ENCODE results near the gene AFF4.
"Not testable (repeated sequence)": the region's sequence is repeated elsewhere in the genome, so short reads cannot be mapped to it uniquely, and the experiment has no call there.

The AFF4 gene, protein sequence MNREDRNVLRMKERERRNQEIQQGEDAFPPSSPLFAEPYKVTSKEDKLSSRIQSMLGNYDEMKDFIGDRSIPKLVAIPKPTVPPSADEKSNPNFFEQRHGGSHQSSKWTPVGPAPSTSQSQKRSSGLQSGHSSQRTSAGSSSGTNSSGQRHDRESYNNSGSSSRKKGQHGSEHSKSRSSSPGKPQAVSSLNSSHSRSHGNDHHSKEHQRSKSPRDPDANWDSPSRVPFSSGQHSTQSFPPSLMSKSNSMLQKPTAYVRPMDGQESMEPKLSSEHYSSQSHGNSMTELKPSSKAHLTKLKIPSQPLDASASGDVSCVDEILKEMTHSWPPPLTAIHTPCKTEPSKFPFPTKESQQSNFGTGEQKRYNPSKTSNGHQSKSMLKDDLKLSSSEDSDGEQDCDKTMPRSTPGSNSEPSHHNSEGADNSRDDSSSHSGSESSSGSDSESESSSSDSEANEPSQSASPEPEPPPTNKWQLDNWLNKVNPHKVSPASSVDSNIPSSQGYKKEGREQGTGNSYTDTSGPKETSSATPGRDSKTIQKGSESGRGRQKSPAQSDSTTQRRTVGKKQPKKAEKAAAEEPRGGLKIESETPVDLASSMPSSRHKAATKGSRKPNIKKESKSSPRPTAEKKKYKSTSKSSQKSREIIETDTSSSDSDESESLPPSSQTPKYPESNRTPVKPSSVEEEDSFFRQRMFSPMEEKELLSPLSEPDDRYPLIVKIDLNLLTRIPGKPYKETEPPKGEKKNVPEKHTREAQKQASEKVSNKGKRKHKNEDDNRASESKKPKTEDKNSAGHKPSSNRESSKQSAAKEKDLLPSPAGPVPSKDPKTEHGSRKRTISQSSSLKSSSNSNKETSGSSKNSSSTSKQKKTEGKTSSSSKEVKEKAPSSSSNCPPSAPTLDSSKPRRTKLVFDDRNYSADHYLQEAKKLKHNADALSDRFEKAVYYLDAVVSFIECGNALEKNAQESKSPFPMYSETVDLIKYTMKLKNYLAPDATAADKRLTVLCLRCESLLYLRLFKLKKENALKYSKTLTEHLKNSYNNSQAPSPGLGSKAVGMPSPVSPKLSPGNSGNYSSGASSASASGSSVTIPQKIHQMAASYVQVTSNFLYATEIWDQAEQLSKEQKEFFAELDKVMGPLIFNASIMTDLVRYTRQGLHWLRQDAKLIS

DNA sequence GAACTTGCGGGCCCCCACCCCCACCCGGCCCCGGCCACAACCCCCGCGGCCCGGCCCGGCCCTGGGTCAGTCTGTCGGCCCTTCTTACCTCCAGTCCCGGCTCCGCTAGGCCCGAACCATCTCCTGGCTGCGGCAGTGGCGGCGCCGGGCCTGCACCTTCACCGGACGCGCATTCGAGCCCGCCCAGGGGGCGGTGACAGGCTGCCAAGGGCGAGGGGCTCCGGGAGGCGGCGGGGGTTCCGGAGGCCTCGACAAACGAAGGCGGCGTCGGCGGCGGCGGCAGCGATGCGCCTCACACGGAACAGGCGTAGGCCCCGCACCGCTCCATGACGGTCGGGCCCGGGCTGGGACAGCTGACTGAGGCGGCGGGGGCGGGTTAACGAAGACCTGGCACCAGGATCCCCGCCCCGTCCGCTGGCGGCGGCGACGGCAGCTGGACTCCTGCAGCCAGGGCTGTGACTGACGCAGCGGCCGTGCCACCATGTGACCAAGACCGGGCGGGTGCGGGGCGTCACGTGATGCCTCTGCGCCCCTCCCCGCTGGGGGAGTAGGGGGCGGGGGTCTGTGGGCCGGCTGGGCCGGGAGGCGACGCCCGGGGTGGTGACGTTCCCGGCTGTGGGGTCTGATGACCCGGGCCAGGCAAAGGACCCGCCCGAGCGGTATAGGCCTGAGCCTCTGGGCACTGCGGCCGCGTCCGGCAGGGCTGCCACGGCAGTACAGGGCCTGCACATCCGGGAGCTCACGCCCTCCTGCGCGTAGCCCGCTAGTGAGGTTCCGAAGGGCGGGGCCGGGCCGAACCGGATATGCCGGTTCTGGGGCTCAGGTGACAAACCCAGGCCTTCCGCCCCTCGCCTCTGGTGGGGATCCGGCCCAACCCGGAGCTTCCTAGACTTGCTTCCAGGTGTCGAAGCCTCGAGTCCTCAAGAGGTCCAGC lies at the start of gene AFF4:
Gene AFF4 (minus strand): TSS at position 464 of the 934 bp plus-strand sequence. CDS start 26,445 bp downstream, outside the sequence.
- peak; percentile 98 for DNase-seq

DNA sequence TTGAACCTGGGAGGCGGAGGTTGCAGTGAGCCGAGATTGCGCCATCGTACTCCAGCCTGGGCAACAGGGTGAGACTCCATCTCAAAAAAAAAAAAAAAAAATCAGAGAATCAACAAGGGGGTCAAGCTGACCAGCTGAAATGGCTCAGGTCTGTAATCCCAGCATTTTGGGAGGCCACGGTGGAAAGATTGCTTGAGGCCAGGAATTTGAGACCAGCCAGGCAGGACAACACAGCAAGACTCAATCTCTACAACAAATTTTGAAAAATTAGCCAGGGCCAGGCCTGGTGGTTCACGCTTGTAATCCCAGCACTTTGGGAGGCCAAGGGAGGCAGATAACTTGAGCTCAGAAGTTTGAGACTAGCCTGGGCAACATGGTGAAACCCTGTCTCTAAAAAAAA lies 45.0 kb upstream of the AFF4 start:
- DNase-seq, result not testable (repeated sequence)

- DNase-seq, result no peak
Measured at GRCh38 chr5:133006653-133007052, 43.2 kb upstream of the AFF4 start.

- no peak for DNase-seq
Measured at GRCh38 chr5:132999246-132999645, 35.8 kb upstream of the AFF4 start.

GRCh38 chr5:132998556-132998955 lies 35.1 kb upstream of the AFF4 start:
- DNase-seq, result no peak

DNA sequence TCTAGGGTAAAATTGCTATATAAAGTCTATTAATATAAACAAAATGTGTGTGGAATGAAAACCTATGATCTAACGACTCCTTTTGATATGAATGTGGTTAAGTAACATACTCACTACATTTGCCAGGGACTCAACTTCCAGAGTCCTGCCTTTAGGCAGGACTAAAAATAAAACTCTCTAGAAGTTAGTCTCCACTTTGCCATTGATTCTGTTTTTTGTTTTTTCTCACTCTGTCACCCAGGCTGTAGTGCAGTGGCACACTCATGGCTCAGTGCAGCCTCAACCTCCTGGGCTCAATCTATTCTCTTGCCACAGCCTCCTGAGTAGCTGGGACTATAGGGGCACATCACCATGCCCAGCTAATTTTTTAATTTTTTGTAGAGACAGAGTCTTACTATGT lies 32.9 kb upstream of the AFF4 start:
- DNase-seq, result no peak

DNA sequence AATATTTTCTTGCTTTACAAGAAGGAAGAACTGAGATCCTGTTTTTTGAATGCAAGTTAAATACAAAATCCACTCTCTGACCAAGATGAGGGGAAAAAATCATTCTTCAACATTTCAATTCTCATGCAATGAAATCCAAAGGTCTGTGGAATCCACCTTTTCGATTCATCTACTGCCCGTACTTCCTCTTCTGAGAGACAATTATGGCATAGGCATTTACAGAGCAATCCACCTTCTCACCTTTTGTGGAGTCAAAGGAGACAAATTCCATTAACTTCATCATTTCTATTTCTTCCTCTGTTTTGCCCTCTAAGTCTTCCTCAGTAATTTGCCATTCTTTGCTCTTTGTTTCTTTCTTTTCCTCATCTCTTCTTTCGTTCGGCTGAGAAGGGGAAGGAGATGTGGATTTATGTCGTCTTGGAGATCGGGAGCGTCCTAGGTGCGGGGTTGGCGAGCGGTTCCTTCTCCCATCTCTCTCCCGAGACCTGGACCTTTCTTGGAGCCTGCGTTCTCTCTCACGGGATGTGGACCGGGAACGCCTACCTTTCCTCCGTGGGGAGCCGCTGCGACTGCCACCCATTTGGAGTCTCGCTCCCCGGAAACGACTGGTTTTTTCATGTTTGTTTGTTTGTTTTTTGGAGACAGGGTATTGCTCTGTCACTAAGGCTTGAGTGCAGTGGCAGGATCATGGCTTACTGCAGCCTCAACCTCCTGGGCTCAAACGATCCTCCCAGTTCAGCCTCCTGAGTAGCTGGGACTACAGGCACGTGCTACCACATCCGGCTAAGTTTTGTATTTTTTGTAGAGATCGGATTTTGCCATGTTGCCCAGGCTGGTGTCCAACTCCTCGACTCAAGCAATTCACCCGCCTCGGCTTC lies 24.3 kb upstream of the AFF4 start:
- no peak for DNase-seq

DNA sequence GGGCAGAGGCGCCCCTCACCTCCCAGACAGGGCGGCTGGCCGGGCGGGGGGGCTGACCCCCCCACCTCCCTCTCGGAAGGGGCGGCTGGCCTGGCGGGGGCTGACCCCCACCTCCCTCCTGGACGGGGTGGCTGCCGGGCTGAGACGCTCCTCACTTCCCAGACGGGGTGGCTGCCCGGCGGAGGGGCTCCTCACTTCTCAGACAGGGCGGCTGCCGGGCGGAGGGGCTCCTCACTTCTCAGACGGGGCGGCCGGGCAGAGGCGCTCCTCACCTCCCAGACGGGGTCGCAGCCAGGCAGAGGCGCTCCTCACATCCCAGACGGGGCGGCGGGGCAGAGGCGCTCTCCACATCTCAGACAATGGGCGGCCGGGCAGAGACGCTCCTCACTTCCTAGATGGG lies 19.5 kb upstream of the AFF4 start:
- not testable (repeated sequence) for DNase-seq

DNA sequence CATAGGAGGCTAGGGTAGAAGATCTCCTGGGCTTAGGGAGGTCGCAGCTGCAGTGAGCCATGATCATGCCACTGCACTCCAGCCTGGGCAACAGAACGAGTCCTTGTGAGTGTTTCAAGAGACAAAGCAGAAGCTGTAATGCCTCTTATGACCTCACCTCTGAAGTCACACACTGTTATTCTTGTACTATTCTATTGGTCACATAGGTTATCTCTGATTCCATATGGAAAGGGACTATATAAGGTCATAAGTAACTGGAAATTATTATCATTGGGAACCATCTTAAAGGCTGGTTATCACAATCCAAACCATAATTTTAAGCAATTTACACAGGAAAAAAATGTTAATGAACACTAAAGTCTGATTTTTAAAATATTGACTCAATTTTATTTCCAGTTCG lies 17.9 kb upstream of the AFF4 start:
- no peak for DNase-seq

GRCh38 chr5:132979976-132980375 lies 16.5 kb upstream of the AFF4 start:
- DNase-seq, result no peak

GRCh38 chr5:132979367-132979940 lies 16.0 kb upstream of the AFF4 start:
- DNase-seq, result no peak

DNA sequence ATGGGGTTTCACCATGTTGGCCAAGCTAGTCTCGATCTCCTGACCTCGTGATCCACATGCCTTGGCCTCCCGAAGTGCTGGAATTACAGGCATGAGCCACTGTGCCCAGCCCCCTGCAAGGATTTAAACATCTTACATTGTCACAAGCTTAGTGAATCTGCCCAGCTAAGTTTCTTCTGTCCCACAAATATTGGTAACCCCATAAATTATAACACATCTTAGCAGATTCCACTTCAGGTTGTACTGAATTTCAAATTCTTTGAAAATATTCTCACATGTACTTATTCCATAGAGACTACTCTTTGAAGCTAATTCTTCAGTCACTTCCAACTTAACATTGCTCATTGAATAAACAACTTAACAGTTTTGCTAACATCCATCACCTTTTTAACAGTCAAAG lies 13.4 kb upstream of the AFF4 start:
- DNase-seq, result no peak

DNA sequence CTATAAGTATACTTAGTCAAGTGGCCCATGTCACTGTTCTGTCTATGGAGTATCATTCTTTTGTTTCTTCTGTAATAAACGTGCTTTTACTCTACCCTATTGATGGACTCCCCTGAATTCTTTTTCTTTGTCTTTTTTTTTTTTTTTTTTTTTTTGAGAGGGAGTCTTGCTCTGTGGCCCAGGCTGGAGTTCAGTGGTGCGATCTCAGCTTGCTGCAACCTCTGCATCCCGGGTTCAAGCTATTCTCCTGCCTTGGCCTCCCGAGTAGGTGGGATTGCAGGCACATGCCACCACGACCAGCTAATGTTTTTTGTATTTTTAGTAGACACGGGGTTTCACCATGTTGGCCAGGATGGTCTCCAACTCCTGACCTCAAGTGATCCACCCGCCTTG lies 9.0 kb upstream of the AFF4 start:
- not testable (repeated sequence) for DNase-seq

DNA sequence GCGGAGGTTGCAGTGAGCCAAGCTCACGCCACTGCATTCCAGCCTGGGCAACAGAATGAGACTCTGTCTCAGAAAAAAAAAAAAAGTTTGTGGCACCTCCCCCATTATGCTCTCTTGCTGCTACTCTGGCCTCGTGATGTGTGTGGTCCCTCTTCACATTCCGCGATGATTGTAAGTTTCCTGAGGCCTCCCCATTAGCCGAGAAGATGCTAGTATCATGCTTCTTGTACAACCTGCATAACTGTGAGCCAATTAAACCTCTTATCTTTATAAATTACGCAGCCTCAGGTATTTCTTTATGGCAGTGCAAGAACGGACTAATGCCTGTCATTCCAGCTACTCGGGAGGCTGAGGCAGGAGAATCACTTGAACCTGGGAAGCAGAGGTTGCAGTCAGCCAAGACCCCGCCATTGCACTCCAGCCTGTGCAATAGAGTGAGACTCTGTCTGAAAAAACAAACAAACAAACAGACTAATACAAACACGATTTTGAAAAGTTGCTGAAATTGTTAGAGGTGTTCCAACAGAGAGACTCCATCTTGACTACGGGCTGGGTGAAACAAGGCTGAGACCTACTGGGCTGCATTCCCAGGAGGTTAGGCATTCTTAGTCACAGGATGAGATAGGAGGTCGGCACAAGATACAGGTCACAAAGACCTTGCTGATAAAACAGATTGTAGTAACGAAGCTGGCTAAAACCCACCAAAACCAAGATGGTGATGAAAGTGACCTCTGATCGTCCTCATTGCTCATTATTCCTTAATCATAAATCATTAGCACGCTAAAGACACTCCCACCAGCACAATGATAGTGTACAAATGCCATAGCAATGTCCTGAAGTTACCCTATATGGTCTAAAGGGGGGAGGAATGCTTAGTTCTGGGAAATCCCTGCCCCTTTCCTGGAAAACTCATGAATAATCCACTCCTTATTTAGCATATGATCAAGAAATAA lies 8.3 kb upstream of the AFF4 start:
- DNase-seq, result no peak

DNA sequence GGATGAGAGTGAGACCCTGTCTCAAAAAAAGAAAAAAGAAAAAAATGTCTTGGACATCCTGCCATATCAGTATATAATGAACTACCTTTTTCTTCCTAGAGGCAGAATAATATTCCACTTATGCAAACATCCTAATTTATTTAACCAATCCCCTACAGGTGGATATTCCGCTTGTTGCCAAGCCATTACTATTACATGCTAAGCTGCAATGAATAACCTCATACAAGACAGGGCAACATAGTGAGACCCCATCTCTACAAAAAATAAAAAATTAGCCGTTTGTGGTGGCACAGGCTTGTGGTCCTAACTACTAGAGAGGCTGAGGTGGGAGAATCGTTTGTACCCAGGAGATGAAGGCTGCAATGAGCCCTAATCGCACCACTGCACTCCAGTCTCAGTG lies 1.7 kb upstream of the AFF4 start:
- no peak for DNase-seq

- DNase-seq, result peak; percentile 70
Measured at GRCh38 chr5:132962429-132963021, 909 bp downstream of the AFF4 start.

GRCh38 chr5:132961887-132962286 lies 1.5 kb downstream of the AFF4 start:
- DNase-seq, result no peak

DNA sequence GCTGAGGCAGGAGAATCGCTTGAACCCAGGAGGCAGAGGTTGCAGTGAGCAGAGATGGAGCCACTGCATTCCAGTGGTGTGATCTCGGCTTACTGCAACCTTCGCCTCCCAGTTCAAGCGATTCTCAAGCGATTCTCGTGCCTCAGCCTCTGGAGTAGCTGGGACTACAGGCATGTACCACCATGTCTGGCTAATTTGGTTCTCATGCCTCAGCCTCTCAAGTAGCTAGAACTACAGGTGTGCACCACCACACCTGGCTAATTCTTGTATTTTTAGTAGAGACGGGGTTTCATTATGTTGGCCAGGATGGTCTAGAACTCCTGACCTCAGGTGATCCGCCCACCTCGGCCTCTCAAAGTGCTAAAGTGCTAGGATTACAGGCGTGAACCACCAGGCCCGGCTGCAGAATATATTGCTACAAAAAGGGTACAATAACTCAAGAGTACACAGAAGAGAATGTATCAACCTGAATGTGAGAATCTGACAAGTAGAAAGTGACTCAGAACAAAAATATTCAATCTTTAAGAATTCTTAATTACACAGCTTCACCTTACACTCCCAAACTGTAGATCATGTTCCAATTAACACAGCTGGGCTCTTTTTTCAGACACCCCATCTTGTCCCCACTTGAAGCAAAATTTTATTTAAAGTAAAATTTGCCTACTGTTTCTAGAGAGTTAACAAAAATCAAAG lies 2.2 kb downstream of the AFF4 start:
- DNase-seq, result not testable (repeated sequence)

Measured in left hindlimb (tissue), 1 donor.